Measurements from ENCODE around the gene AKAP7.

The AKAP7 gene

DNA sequence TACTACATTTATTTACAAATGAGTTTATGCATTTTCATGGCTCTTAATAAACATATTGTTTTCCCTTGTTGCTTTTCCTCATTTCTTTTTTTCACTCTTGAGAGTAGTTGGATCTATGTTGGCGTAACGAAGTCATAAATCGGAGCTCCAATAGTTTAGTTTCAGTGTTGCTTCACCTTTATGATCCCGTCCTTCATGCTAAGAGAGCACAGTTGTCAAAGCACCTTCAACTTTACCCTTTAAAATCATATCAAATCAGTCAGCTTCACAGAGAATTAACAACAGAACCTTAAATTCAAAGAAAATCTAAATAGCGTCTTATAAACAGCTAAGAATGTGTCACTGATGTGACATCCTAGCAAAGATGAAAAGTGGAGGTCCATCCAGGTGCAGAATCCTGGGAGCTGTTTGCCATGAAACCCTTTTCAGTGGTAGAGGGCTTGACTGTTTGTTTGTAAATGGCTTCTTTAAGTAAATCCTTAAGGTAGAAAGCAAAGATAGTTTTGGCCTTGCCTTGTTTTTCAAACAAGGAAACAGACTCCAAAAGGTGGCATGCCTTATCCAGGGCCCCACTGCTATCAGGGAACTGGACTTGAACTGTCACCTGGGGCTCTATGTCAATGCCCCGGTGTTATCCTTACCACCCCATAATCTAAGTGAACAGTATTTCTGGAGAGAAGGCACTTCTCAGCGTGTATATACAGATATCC lies 148.4 kb downstream of the AKAP7 start:
- Histone ChIP-seq H3K9me3 (replicated peaks; ENCODE audit: insufficient read depth, low read length) (no peaks in the 10 kb centered on the region), H3K27ac (ENCODE audit: low read length) (no peak overlapping the region), H3K4me2 (ENCODE audit: low read depth, low read length) (no peak overlapping the region), H4K20me1 (ENCODE audit: insufficient read depth, low read length) (no peaks in the 10 kb centered on the region), H3K4me3 (ENCODE audit: low read length) (no peak overlapping the region), H3K27me3 (replicated peaks; ENCODE audit: insufficient read depth, low read length) (no peaks in the 10 kb centered on the region), H3K4me1 (ENCODE audit: low read length) (no peaks in the 10 kb centered on the region), H3F3A (ENCODE audit: insufficient read depth, low read length) (no peaks in the 10 kb centered on the region), H3K9ac (ENCODE audit: low read length) (no peak overlapping the region), H3K36me3 (replicated peaks; ENCODE audit: insufficient read depth, low read length) (no peaks in the 10 kb centered on the region), H2AFZ (ENCODE audit: low read length) (no peak overlapping the region), H3K79me2 (ENCODE audit: low read length) (no peaks in the 10 kb centered on the region), H3K9me2 (replicated peaks; ENCODE audit: insufficient read depth, low read length) (no peaks in the 10 kb centered on the region)
- TF ChIP-seq EZH2phosphoT487 (IDR thresholded peaks at IDR 0.05; ENCODE audit: low read length) (no peak), CTCF (IDR thresholded peaks at IDR 0.05; ENCODE audit: low read length) (no peak), EZH2 (optimal IDR thresholded peaks at IDR 0.05; ENCODE audit: low read depth, low read length) (no peak)
- no peak for DNase-seq

DNA sequence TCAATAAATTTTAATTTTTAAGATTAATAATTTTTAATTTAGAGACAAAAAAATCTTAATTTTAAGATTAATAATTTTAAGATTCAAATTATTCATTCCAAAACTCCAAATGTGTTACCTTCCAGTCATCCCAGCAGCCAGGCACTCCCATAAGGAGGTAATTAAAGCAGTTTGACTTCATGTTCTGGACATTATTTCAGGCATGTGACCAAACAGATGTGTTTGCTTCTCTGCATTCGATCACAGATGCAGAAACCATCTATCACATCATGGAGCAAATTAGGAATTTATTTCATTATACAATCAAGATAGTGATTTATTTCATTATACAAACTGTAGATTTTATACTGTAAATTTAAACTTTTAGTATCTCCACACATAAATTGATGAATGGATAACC lies 150.3 kb downstream of the AKAP7 start:
- no peaks in the 10 kb centered on the region for H3K9me3 ChIP-seq (replicated peaks; ENCODE audit: insufficient read depth, low read length)
- H3K4me3 ChIP-seq (ENCODE audit: low read length) = no peak overlapping the region
- H3K27me3 ChIP-seq (replicated peaks; ENCODE audit: insufficient read depth, low read length) = no peaks in the 10 kb centered on the region
- no peaks in the 10 kb centered on the region for H3K79me2 ChIP-seq (ENCODE audit: low read length)
- H3K4me1 ChIP-seq (ENCODE audit: low read length) = no peaks in the 10 kb centered on the region
- no peak for DNase-seq
- no peak overlapping the region for H2AFZ ChIP-seq (ENCODE audit: low read length)
- no peak overlapping the region for H3K9ac ChIP-seq (ENCODE audit: low read length)
- no peaks in the 10 kb centered on the region for H3F3A ChIP-seq (ENCODE audit: insufficient read depth, low read length)
- TF ChIP-seq EZH2phosphoT487 (IDR thresholded peaks at IDR 0.05; ENCODE audit: low read length) (no peak), EZH2 (optimal IDR thresholded peaks at IDR 0.05; ENCODE audit: low read depth, low read length) (no peak), CTCF (IDR thresholded peaks at IDR 0.05; ENCODE audit: low read length) (no peak)
- H4K20me1 ChIP-seq (ENCODE audit: insufficient read depth, low read length) = no peaks in the 10 kb centered on the region
- H3K4me2 ChIP-seq (ENCODE audit: low read depth, low read length) = no peak overlapping the region
- no peak overlapping the region for H3K27ac ChIP-seq (ENCODE audit: low read length)
- no peaks in the 10 kb centered on the region for H3K9me2 ChIP-seq (replicated peaks; ENCODE audit: insufficient read depth, low read length)
- no peaks in the 10 kb centered on the region for H3K36me3 ChIP-seq (replicated peaks; ENCODE audit: insufficient read depth, low read length)

- no peaks in the 10 kb centered on the region for H3K79me2 ChIP-seq (ENCODE audit: low read length)
- no peaks in the 10 kb centered on the region for H3K36me3 ChIP-seq (replicated peaks; ENCODE audit: insufficient read depth, low read length)
- DNase-seq = no peak
- H3K4me2 ChIP-seq (ENCODE audit: low read depth, low read length) = no peak overlapping the region
- H3K9me2 ChIP-seq (replicated peaks; ENCODE audit: insufficient read depth, low read length) = no peaks in the 10 kb centered on the region
- H2AFZ ChIP-seq (ENCODE audit: low read length) = no peak overlapping the region
- H3K4me1 ChIP-seq (ENCODE audit: low read length) = no peaks in the 10 kb centered on the region
- H4K20me1 ChIP-seq (ENCODE audit: insufficient read depth, low read length) = no peaks in the 10 kb centered on the region
- H3F3A ChIP-seq (ENCODE audit: insufficient read depth, low read length) = no peaks in the 10 kb centered on the region
- H3K27ac ChIP-seq (ENCODE audit: low read length) = no peak overlapping the region
- no peak overlapping the region for H3K4me3 ChIP-seq (ENCODE audit: low read length)
- no peaks in the 10 kb centered on the region for H3K27me3 ChIP-seq (replicated peaks; ENCODE audit: insufficient read depth, low read length)
- no peaks in the 10 kb centered on the region for H3K9me3 ChIP-seq (replicated peaks; ENCODE audit: insufficient read depth, low read length)
- TF ChIP-seq CTCF (IDR thresholded peaks at IDR 0.05; ENCODE audit: low read length) (no peak), EZH2phosphoT487 (IDR thresholded peaks at IDR 0.05; ENCODE audit: low read length) (no peak), EZH2 (optimal IDR thresholded peaks at IDR 0.05; ENCODE audit: low read depth, low read length) (no peak)
- H3K9ac ChIP-seq (ENCODE audit: low read length) = no peak overlapping the region
Observed at GRCh38 chr6:131286469-131287040, 151.3 kb downstream of the AKAP7 start.

Measured in MM.1S (cell line).